ENCODE data around the gene CABLES1.

Gene CABLES1

DNA sequence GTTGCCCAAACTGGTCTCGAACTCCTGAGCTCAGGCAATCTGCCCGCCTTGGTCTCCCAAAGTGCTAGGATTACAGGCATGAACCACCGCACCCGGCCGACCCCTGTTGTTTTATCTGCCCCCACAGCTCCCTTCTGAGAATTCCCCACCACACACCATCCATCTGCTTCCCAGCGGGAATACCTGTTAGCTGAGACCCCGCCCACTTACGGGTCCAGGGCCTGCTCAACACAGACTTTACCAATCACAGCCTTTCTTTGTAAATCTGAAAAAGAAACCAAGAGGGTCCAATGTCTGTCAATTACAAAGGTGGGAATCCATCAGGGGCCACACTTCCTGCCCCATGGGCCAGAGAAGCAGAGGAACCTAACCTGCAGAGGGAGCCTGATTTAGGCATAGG lies 14.2 kb upstream of the CABLES1 start:
- Histone ChIP-seq H3K14ac (ENCODE audit: low read length) (no peak overlapping the region), H2AFZ (ENCODE audit: insufficient read depth, low read length, poor library complexity) (no peak overlapping the region), H2AK5ac (ENCODE audit: low read length) (no peak overlapping the region), H3K79me2 (ENCODE audit: control insufficient read depth, insufficient read depth, low read length, poor library complexity) (no peaks in the 10 kb centered on the region), H4K12ac (ENCODE audit: low read depth, low read length) (no peak overlapping the region), H3K4me2 (ENCODE audit: low read length) (no peak overlapping the region), H3K36me3 (ENCODE audit: control insufficient read depth in 1 of 2, insufficient read depth in 2 of 2, low read length in 2 of 2) (no peaks in the 10 kb centered on the region), H3K79me1 (ENCODE audit: low read length) (no peaks in the 10 kb centered on the region), H3K4me1 (ENCODE audit: control insufficient read depth in 1 of 2, insufficient read depth in 2 of 2, low read length in 2 of 2) (no peaks in the 10 kb centered on the region), H4K8ac (ENCODE audit: low read depth, low read length) (no peak overlapping the region), H2BK120ac (ENCODE audit: insufficient read depth, low read length, poor library complexity) (no peak overlapping the region), H3K27ac (ENCODE audit: low read depth, low read length) (no peak overlapping the region), H3K23ac (ENCODE audit: low read length) (no peak overlapping the region), H2BK12ac (ENCODE audit: low read length) (no peak overlapping the region), H3K9me3 (ENCODE audit: insufficient read depth, low read depth, low read length) (no peaks in the 10 kb centered on the region), H3K27me3 (ENCODE audit: insufficient read depth, low read length) (no peaks in the 10 kb centered on the region), H3K18ac (ENCODE audit: low read length) (no peak overlapping the region), H3K4ac (ENCODE audit: low read depth, low read length) (no peak overlapping the region), H2BK5ac (ENCODE audit: low read depth, low read length, poor library complexity) (no peak overlapping the region), H3K9ac (ENCODE audit: low read length) (no peak overlapping the region), H3K4me3 (ENCODE audit: low read depth, low read length) (no peak overlapping the region), H4K91ac (ENCODE audit: low read depth, low read length) (no peak overlapping the region)
- DNase-seq, result no peak
- no CpG with 5 or more reads among the region's 8 CpGs for WGBS (ENCODE audit: extremely low coverage, insufficient coverage, insufficient read length)

DNA sequence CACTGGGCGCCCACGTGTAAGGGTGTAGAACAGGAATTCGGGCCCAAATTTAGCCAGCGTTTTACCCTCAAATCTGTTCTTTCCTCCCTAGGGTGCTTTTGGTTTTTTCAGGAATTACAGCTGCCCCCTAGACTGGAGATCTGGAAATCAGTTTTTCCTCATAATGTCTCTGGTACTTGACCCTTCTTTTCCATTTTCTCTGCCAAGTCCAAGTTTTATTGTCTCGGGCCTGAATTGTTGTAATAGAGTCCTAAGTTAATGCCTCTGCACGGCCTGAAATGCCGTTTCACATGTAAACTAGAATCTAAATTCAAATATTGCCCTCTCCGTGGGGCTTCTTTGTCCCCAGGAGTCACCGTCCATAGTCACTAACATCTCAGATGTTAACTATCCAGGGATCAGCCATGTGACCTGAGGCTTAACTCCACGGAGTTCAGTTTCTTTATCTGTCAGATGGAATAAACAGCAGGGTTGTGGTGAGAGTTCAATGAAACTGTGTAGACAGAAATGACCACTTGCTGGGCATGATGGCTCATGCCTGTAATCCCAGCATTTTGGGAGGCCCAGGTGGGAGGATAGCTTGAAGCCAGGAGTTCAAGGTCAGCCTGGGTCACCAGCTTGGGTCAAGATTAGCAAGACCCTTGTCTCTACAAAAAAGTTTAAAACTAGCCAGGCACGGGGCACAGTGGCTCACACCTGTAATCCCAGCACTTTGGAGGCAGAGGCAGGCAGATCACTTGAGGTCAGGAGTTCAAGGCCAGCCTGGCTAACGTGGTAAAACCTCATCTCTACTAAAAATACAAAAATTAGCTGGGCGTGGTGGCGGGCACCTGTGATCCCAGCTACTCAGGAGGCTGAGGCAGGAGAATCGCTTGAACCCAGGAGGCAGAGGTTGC lies 12.7 kb upstream of the CABLES1 start:
- Histone ChIP-seq H3K27ac (ENCODE audit: low read depth, low read length) (no peak overlapping the region), H2BK5ac (ENCODE audit: low read depth, low read length, poor library complexity) (no peak overlapping the region), H3K9ac (ENCODE audit: low read length) (no peak overlapping the region), H3K79me1 (ENCODE audit: low read length) (no peaks in the 10 kb centered on the region), H3K79me2 (ENCODE audit: control insufficient read depth, insufficient read depth, low read length, poor library complexity) (no peaks in the 10 kb centered on the region), H4K91ac (ENCODE audit: low read depth, low read length) (no peak overlapping the region), H2AFZ (ENCODE audit: insufficient read depth, low read length, poor library complexity) (no peak overlapping the region), H3K27me3 (ENCODE audit: insufficient read depth, low read length) (no peaks in the 10 kb centered on the region), H2AK5ac (ENCODE audit: low read length) (no peak overlapping the region), H3K4me1 (ENCODE audit: control insufficient read depth in 1 of 2, insufficient read depth in 2 of 2, low read length in 2 of 2) (no peaks in the 10 kb centered on the region), H3K4me2 (ENCODE audit: low read length) (no peak overlapping the region), H3K36me3 (ENCODE audit: control insufficient read depth in 1 of 2, insufficient read depth in 2 of 2, low read length in 2 of 2) (no peaks in the 10 kb centered on the region), H2BK12ac (ENCODE audit: low read length) (no peak overlapping the region), H2BK120ac (ENCODE audit: insufficient read depth, low read length, poor library complexity) (no peak overlapping the region), H4K8ac (ENCODE audit: low read depth, low read length) (no peak overlapping the region), H3K14ac (ENCODE audit: low read length) (no peak overlapping the region), H3K18ac (ENCODE audit: low read length) (no peak overlapping the region), H3K9me3 (ENCODE audit: insufficient read depth, low read depth, low read length) (no peaks in the 10 kb centered on the region), H3K4me3 (ENCODE audit: low read depth, low read length) (no peak overlapping the region), H3K4ac (ENCODE audit: low read depth, low read length) (no peak overlapping the region), H3K23ac (ENCODE audit: low read length) (no peak overlapping the region), H4K12ac (ENCODE audit: low read depth, low read length) (no peak overlapping the region)
- no peak for DNase-seq
- WGBS (ENCODE audit: extremely low coverage, insufficient coverage, insufficient read length), result no CpG with 5 or more reads among the region's 15 CpGs

DNA sequence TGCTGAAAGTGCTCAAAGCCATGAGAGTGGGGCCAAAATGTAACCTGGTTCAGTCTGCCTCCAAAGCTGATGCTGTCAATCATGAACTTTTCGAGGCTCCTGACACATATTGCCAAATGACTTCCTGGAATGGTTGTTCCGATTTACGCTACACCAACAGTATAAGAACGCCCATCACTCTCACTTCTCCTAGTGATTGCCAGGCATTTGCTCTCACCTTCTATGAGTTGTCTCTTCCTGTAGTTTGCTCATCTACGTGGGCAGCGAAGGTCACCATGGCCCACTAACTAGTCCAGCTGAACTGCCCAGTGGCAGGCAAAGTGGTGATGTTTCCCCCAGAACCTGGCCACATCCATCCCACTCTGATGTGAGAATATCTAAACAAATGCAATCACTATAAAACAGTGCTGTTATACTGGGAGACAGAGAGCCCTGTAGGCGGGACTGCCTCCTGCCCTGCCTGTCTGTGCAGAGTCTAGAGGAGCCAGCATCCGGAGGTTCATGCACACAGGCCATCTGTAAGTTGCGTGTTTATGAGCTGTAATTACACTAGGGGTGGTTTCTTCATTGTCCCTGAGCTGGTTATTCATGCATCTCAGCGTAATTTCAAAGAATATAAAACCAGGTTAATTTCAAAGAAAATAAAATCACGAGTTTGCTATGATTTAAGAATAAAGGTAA lies 8.8 kb upstream of the CABLES1 start:
- Histone ChIP-seq H3K27ac (ENCODE audit: low read depth, low read length) (no peak overlapping the region), H3K23ac (ENCODE audit: low read length) (no peak overlapping the region), H3K18ac (ENCODE audit: low read length) (no peak overlapping the region), H3K79me1 (ENCODE audit: low read length) (peaks cover 2% of the 10 kb centered on the region), H3K36me3 (ENCODE audit: control insufficient read depth in 1 of 2, insufficient read depth in 2 of 2, low read length in 2 of 2) (no peaks in the 10 kb centered on the region), H3K9me3 (ENCODE audit: insufficient read depth, low read depth, low read length) (no peaks in the 10 kb centered on the region), H2BK120ac (ENCODE audit: insufficient read depth, low read length, poor library complexity) (no peak overlapping the region), H3K4me1 (ENCODE audit: control insufficient read depth in 1 of 2, insufficient read depth in 2 of 2, low read length in 2 of 2) (no peaks in the 10 kb centered on the region), H3K14ac (ENCODE audit: low read length) (no peak overlapping the region), H2AFZ (ENCODE audit: insufficient read depth, low read length, poor library complexity) (no peak overlapping the region), H3K9ac (ENCODE audit: low read length) (no peak overlapping the region), H2AK5ac (ENCODE audit: low read length) (no peak overlapping the region), H3K27me3 (ENCODE audit: insufficient read depth, low read length) (no peaks in the 10 kb centered on the region), H3K4ac (ENCODE audit: low read depth, low read length) (no peak overlapping the region), H3K4me2 (ENCODE audit: low read length) (no peak overlapping the region), H3K4me3 (ENCODE audit: low read depth, low read length) (no peak overlapping the region), H3K79me2 (ENCODE audit: control insufficient read depth, insufficient read depth, low read length, poor library complexity) (no peaks in the 10 kb centered on the region), H2BK12ac (ENCODE audit: low read length) (no peak overlapping the region), H4K91ac (ENCODE audit: low read depth, low read length) (no peak overlapping the region), H4K12ac (ENCODE audit: low read depth, low read length) (no peak overlapping the region), H2BK5ac (ENCODE audit: low read depth, low read length, poor library complexity) (no peak overlapping the region), H4K8ac (ENCODE audit: low read depth, low read length) (no peak overlapping the region)
- no peak for DNase-seq
- no CpG with 5 or more reads among the region's 11 CpGs for WGBS (ENCODE audit: extremely low coverage, insufficient coverage, insufficient read length)

DNA sequence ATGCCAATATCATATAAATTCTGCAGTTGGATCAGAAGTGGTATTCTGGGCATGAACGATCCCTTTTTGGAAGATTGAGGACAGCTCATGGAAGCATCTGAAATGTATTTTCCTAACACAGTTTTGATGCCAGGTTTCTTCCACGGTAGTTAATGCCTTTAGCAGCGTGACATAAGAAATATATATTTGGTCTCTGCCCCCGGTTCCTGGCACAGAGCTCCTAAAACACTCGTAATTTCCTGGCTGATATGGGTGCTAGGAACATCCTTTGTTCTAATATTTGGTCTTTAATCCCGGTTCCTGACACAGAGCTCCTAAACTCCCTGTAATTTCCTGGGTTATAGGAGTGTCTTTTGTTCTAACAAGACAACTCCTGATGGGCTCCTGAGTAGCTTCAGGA lies 8.2 kb upstream of the CABLES1 start:
- H3K18ac ChIP-seq (ENCODE audit: low read length), result no peak overlapping the region
- no peak overlapping the region for H3K4me2 ChIP-seq (ENCODE audit: low read length)
- H3K4me1 ChIP-seq (ENCODE audit: control insufficient read depth in 1 of 2, insufficient read depth in 2 of 2, low read length in 2 of 2), result no peaks in the 10 kb centered on the region
- H3K36me3 ChIP-seq (ENCODE audit: control insufficient read depth in 1 of 2, insufficient read depth in 2 of 2, low read length in 2 of 2), result no peaks in the 10 kb centered on the region
- no peak for DNase-seq
- H4K91ac ChIP-seq (ENCODE audit: low read depth, low read length), result no peak overlapping the region
- H3K27me3 ChIP-seq (ENCODE audit: insufficient read depth, low read length), result no peaks in the 10 kb centered on the region
- H2BK120ac ChIP-seq (ENCODE audit: insufficient read depth, low read length, poor library complexity), result no peak overlapping the region
- H3K4me3 ChIP-seq (ENCODE audit: low read depth, low read length), result no peak overlapping the region
- no peaks in the 10 kb centered on the region for H3K9me3 ChIP-seq (ENCODE audit: insufficient read depth, low read depth, low read length)
- H3K79me1 ChIP-seq (ENCODE audit: low read length), result peaks cover 2% of the 10 kb centered on the region
- no peak overlapping the region for H3K27ac ChIP-seq (ENCODE audit: low read depth, low read length)
- no peak overlapping the region for H4K8ac ChIP-seq (ENCODE audit: low read depth, low read length)
- WGBS (ENCODE audit: extremely low coverage, insufficient coverage, insufficient read length), result no CpG with 5 or more reads among the region's 6 CpGs
- no peak overlapping the region for H3K4ac ChIP-seq (ENCODE audit: low read depth, low read length)
- no peak overlapping the region for H3K23ac ChIP-seq (ENCODE audit: low read length)
- H2AK5ac ChIP-seq (ENCODE audit: low read length), result no peak overlapping the region
- no peak overlapping the region for H3K9ac ChIP-seq (ENCODE audit: low read length)
- no peaks in the 10 kb centered on the region for H3K79me2 ChIP-seq (ENCODE audit: control insufficient read depth, insufficient read depth, low read length, poor library complexity)
- H3K14ac ChIP-seq (ENCODE audit: low read length), result no peak overlapping the region
- no peak overlapping the region for H2BK12ac ChIP-seq (ENCODE audit: low read length)
- no peak overlapping the region for H2AFZ ChIP-seq (ENCODE audit: insufficient read depth, low read length, poor library complexity)
- H4K12ac ChIP-seq (ENCODE audit: low read depth, low read length), result no peak overlapping the region
- H2BK5ac ChIP-seq (ENCODE audit: low read depth, low read length, poor library complexity), result no peak overlapping the region
